CD4-positive, alpha-beta T cell (primary cell): ENCODE data around the gene CEP192. TPM values are rescaled to one million over a fixed set of nuclear protein-coding genes. Genes with fewer than 3 reads are reported as not detected.

Source experiments
- ATAC-seq: fragments of 200-7000 bp; cut with Tn5 transposase; one replicate; pipeline ENCODE4 v1.10.0; 2022; ENCODE audit warnings: mild to moderate bottlenecking; ENCODE audit not compliant: poor library complexity
- CTCF ChIA-PET: fragments of 350-600 bp; sonication (Branson Sonifier 250); formaldehyde crosslinking; loops from one replicate; lab custom pipeline; 2021; ENCODE audit warnings: antibody characterized with exemption, inconsistent platforms; lab: Charles Lee
- POLR2A ChIA-PET: fragments of 350-600 bp; sonication (Branson Sonifier 250); formaldehyde crosslinking; loops from one replicate; lab custom pipeline; 2021; ENCODE audit warnings: antibody characterized with exemption, inconsistent platforms; lab: Charles Lee
- DNase-seq, 14 experiments: peaks; one replicate each; pipeline ENCODE4 v3.0.0-alpha.2; 2013 to 2020; ENCODE audit warnings: mixed read lengths in 2 of 14
- H3K27ac ChIP-seq, 2 donors: one replicate each; pipeline versions ENCODE4 v1.5.1 to v1.7.0; 2013; ENCODE audit warnings: low read length in 2 of 2, low read depth in 1 of 2, mild to moderate bottlenecking in 1 of 2
- H3K27me3 ChIP-seq, 2 experiments: 1 replicate in 1 of 2; 2 replicates in 1 of 2; pipeline versions ENCODE4 v1.6.1 to v1.7.0; 2013; ENCODE audit warnings: low read length in 2 of 2, control low read depth in 1 of 2, mild to moderate bottlenecking in 1 of 2, moderate library complexity in 1 of 2; ENCODE audit not compliant: insufficient read depth in 2 of 2, control insufficient read depth in 1 of 2
- H3K36me3 ChIP-seq: one replicate; pipeline ENCODE4 v1.6.1; 2013; ENCODE audit warnings: low read length, control low read depth; ENCODE audit not compliant: insufficient read depth
- H3K4me1 ChIP-seq: one replicate; pipeline ENCODE4 v1.6.1; 2013; ENCODE audit warnings: low read length, control low read depth; ENCODE audit not compliant: insufficient read depth
- H3K4me3 ChIP-seq: one replicate; pipeline ENCODE4 v1.5.1; 2013; ENCODE audit warnings: mild to moderate bottlenecking, low read length, moderate library complexity
- H3K9me3 ChIP-seq, 2 experiments: 1 replicate in 1 of 2; 2 replicates in 1 of 2; pipeline versions ENCODE4 v1.6.1 to v1.7.0; 2013; ENCODE audit warnings: low read length in 2 of 2, mild to moderate bottlenecking in 2 of 2, control low read depth in 1 of 2, moderate library complexity in 1 of 2; ENCODE audit not compliant: control insufficient read depth in 1 of 2, insufficient read depth in 1 of 2
- H3K27ac Mint-ChIP-seq: one replicate; pipeline ENCODE4 v1.8.0; 2020; ENCODE audit warnings: mixed read lengths
- H3K27me3 Mint-ChIP-seq: one replicate; pipeline ENCODE4 v1.8.0; 2021; ENCODE audit warnings: mixed read lengths
- H3K36me3 Mint-ChIP-seq: one replicate; pipeline ENCODE4 v1.8.0; 2021; ENCODE audit warnings: low read depth, mixed read lengths
- H3K4me1 Mint-ChIP-seq: one replicate; pipeline ENCODE4 v1.8.0; 2021; ENCODE audit warnings: low read depth, mixed read lengths
- H3K4me3 Mint-ChIP-seq: one replicate; pipeline ENCODE4 v1.8.0; 2020; ENCODE audit warnings: mild to moderate bottlenecking, mixed read lengths
- H3K9me3 Mint-ChIP-seq: one replicate; pipeline ENCODE4 v1.8.0; 2020; ENCODE audit warnings: mixed read lengths
- intact Hi-C, 2 experiments: fragments of 100-400 bp; cut with DNase I in 1 of 2; cut with micrococcal nuclease in 1 of 2; formaldehyde crosslinking; loops; one replicate each; pipeline versions ENCODE4 v1.15.1 to v1.9.0; 2023 to 2025; cut with DNase I, micrococcal nuclease
- total RNA-seq, 174 experiments: library from RNA in 2 of 174; stranded (reverse) in 2 of 174; gene quantifications; one replicate each; pipeline ENCODE4 v1.2.3 and lab custom pipeline; 2021 to 2026
- TF ChIP-seq, protein P1 (sequence below): fragments of 200-600 bp; IDR thresholded peaks from one replicate; pipeline ENCODE4 v1.8.0; 2022; ENCODE audit warnings: antibody characterized with exemption, mild to moderate bottlenecking

CEP192 gene
- total RNA-seq, 2 experiments from 2014 or later, result 23.4 to 25.0 TPM

DNA sequence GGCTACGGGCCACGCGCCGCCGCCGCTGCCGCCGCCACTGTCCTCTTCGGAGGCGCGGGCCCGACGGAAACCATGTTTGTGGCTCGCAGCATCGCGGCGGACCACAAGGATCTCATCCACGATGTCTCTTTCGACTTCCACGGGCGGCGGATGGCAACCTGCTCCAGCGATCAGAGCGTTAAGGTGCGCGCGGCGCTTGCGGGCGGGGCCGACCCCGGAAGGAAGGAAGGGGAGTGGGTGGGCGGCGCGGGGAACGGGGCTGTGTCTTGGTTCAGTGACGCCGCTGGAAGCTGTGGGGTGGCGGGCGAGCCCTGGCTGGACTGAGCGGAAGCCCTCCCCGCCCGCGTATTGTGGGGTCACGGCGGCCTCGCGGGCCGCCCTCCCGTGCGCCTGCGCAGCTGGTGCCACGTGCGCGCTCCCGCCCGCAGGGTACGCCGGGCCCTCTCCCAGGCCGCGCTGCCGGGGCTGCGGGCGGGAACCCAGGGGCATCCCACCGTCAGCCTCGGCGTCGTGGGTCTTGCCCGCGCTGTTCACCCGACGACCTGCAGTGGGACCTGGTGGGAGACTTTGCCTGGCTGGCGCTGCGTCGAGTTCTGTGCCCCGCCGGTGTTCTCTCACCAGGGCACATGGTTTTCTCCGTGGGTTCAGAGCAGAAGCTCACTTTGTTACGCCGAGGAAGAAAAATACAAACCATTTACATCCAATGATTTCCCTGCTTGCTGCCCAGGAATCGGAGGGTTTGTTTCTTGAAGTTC is 42.9 kb upstream of the CEP192 start:
- H3K4me1 ChIP-seq, result peaks cover 38% of the 10 kb centered on the region
- intact Hi-C loops, result loop anchor here (1.0 to 5.0 kb wide), 3 partner anchors 43 to 779 kb away; partner anchors contain the start of genes CEP192 (in 2 of the 2), FAM210A (in 1 of the 2) and RNMT (in 1 of the 2)
- Mint-ChIP-seq H3K27me3 (no peaks in the 10 kb centered on the region), H3K4me3 (peak overlapping the region; percentile 92), H3K9me3 (no peaks in the 10 kb centered on the region), H3K4me1 (peaks cover 43% of the 10 kb centered on the region), H3K27ac (peak overlapping the region; percentile 96), H3K36me3 (peaks cover 19% of the 10 kb centered on the region)
- TF ChIP-seq, protein P1, sequence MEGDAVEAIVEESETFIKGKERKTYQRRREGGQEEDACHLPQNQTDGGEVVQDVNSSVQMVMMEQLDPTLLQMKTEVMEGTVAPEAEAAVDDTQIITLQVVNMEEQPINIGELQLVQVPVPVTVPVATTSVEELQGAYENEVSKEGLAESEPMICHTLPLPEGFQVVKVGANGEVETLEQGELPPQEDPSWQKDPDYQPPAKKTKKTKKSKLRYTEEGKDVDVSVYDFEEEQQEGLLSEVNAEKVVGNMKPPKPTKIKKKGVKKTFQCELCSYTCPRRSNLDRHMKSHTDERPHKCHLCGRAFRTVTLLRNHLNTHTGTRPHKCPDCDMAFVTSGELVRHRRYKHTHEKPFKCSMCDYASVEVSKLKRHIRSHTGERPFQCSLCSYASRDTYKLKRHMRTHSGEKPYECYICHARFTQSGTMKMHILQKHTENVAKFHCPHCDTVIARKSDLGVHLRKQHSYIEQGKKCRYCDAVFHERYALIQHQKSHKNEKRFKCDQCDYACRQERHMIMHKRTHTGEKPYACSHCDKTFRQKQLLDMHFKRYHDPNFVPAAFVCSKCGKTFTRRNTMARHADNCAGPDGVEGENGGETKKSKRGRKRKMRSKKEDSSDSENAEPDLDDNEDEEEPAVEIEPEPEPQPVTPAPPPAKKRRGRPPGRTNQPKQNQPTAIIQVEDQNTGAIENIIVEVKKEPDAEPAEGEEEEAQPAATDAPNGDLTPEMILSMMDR, result no peak
- no peaks in the 10 kb centered on the region for H3K27me3 ChIP-seq
- peaks cover 5% of the 10 kb centered on the region for H3K36me3 ChIP-seq
- POLR2A ChIA-PET, result interaction anchor here (0.6 to 3.3 kb wide), 24 partner anchors 14 to 1040 kb away, joined by 3 to 47 read pairs (median 4); partner anchors contain the start of genes AFG3L2, CEP192, CEP76 and MPPE1
- peak overlapping the region; percentile 93 to 96 for H3K27ac ChIP-seq
- no peaks in the 10 kb centered on the region for H3K9me3 ChIP-seq
- H3K4me3 ChIP-seq, result peak overlapping the region; percentile 69
- ATAC-seq, result peak; percentile 75
- CTCF ChIA-PET, result interaction anchor here (0.7 to 2.1 kb wide), 3 partner anchors 14 to 1231 kb away, joined by 3 to 5 read pairs (median 4); no protein-coding TSS in a partner anchor
- DNase-seq, result peak; percentile 97 to 99 (median 98)

DNA sequence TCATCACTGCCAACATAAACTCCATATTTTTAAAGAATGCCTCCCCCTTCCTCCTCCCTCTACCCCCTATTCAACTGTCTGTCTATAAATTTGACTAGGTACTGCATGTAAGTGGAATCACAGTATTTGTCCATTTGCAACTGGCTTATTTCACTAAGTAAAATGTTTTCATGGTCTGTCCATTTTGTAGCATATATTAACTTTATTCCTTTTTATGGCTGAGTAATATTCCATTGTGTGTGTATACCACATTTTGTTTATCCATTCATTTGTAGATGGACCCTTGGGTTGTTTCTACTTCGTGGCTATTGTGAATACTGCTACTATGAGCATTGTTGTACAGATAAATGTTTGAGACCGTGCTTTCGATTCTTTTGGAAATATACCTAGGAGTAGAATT is 32.7 kb upstream of the CEP192 start:
- no peak for DNase-seq
- intact Hi-C loops, result no loop called here
- Mint-ChIP-seq H3K9me3 (no peaks in the 10 kb centered on the region), H3K36me3 (peaks cover 70% of the 10 kb centered on the region), H3K4me3 (no peak overlapping the region), H3K27me3 (no peaks in the 10 kb centered on the region), H3K4me1 (peaks cover 13% of the 10 kb centered on the region), H3K27ac (no peak overlapping the region)
- H3K36me3 ChIP-seq, result peaks cover 45% of the 10 kb centered on the region
- POLR2A ChIA-PET, result no interaction called here
- no peak for ATAC-seq
- no peaks in the 10 kb centered on the region for H3K27me3 ChIP-seq
- TF ChIP-seq, protein P1, result no peak
- CTCF ChIA-PET, result no interaction called here
- H3K27ac ChIP-seq, result no peak overlapping the region
- H3K4me3 ChIP-seq, result no peak overlapping the region
- no peaks in the 10 kb centered on the region for H3K9me3 ChIP-seq
- peaks cover 3% of the 10 kb centered on the region for H3K4me1 ChIP-seq

DNA sequence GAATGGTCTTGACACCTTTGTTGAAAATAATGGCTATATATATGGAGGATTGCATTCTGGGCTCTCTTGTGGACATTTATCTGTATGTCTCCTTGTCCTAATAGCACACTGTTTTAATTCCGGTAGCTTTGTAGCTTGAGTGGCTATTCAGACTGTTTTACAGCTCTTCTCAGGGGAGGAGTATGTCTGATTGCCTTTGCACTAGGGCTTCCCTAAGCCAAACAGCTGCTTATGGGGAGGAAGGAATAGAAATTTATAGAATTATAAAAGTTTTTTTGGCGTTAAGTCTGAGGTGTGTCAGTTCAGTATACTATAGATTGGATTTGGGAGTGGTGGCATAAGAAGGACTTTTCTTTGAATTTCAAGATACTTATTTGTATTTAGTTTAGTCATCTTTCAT is 30.8 kb upstream of the CEP192 start:
- DNase-seq, result no peak
- Histone ChIP-seq H3K9me3 (no peaks in the 10 kb centered on the region), H3K27ac (no peak overlapping the region), H3K27me3 (no peaks in the 10 kb centered on the region), H3K4me1 (peaks cover 3% of the 10 kb centered on the region), H3K4me3 (no peak overlapping the region), H3K36me3 (peaks cover 44% of the 10 kb centered on the region)
- no peak for ATAC-seq
- TF ChIP-seq, protein P1, result no peak
- peaks cover 77% of the 10 kb centered on the region for H3K36me3 Mint-ChIP-seq
- ChIA-PET POLR2A (no interaction called here), CTCF (no interaction called here)
- H3K4me3 Mint-ChIP-seq, result no peak overlapping the region
- intact Hi-C loops, result no loop called here
- H3K4me1 Mint-ChIP-seq, result peaks cover 13% of the 10 kb centered on the region
- no peaks in the 10 kb centered on the region for H3K9me3 Mint-ChIP-seq
- H3K27ac Mint-ChIP-seq, result no peak overlapping the region
- no peaks in the 10 kb centered on the region for H3K27me3 Mint-ChIP-seq
